CD14-positive monocyte (primary cell): ENCODE results near the gene PEX11G. TPM values are rescaled to one million over a fixed set of nuclear protein-coding genes. Genes with fewer than 3 reads are reported as not detected.

ENCODE experiments used
- DNase-seq, 3 donors: peaks; one replicate each; pipeline ENCODE4 v3.0.0-alpha.2; 2011 to 2022
- H2AFZ ChIP-seq: 2 replicates; pipeline ENCODE4 v1.6.0; 2012; ENCODE audit warnings: mild to moderate bottlenecking, low read depth, low read length, inconsistent platforms; ENCODE audit not compliant: insufficient read depth, poor library complexity, severe bottlenecking
- H3K27ac ChIP-seq, 2 donors: 1 replicate in 1 of 2; 2 replicates in 1 of 2; pipeline ENCODE4 v1.5.1; 2012 to 2013; ENCODE audit warnings: low read length in 2 of 2, control low read depth in 1 of 2, inconsistent platforms in 1 of 2, low read depth in 1 of 2, mild to moderate bottlenecking in 1 of 2
- H3K27me3 ChIP-seq, 2 donors: one replicate each; pipeline versions ENCODE4 v1.6.0 to v1.6.1; 2011 to 2013; ENCODE audit warnings: low read length in 2 of 2; ENCODE audit not compliant: control insufficient read depth in 2 of 2, insufficient read depth in 2 of 2
- H3K36me3 ChIP-seq, 2 donors: replicated peaks in 1 of 2; 1 replicate in 1 of 2; 2 replicates in 1 of 2; pipeline versions ENCODE4 v1.5.1 to v1.6.1; 2012 to 2013; ENCODE audit warnings: low read length in 2 of 2, control low read depth in 1 of 2, inconsistent platforms in 1 of 2, mild to moderate bottlenecking in 1 of 2; ENCODE audit not compliant: insufficient read depth in 2 of 2, control insufficient read depth in 1 of 2
- H3K4me1 ChIP-seq, 2 donors: 1 replicate in 1 of 2; 2 replicates in 1 of 2; pipeline versions ENCODE4 v1.5.1 to v1.6.1; 2012 to 2013; ENCODE audit warnings: low read length in 2 of 2, control low read depth in 1 of 2, inconsistent platforms in 1 of 2, mild to moderate bottlenecking in 1 of 2, moderate library complexity in 1 of 2; ENCODE audit not compliant: insufficient read depth in 2 of 2, control insufficient read depth in 1 of 2
- H3K4me2 ChIP-seq: replicated peaks from 2 replicates; pipeline ENCODE3; 2012; ENCODE audit warnings: low read length, moderate library complexity, mild to moderate bottlenecking; ENCODE audit not compliant: poor library complexity, severe bottlenecking; ENCODE audit errors: extremely low read depth
- H3K4me3 ChIP-seq, 3 experiments: fragments of 200-600 bp in 1 of 3; sonication (generic) in 1 of 3; replicated peaks in 1 of 3; 1 replicate in 2 of 3; 2 replicates in 1 of 3; pipeline ENCODE4 v1.5.1; 2011 to 2013; ENCODE audit warnings: low read length in 3 of 3, mild to moderate bottlenecking in 3 of 3, control low read depth in 2 of 3, low read depth in 2 of 3, inconsistent platforms in 1 of 3, moderate library complexity in 1 of 3
- H3K79me2 ChIP-seq: 2 replicates; pipeline ENCODE4 v1.6.0; 2012; ENCODE audit warnings: mild to moderate bottlenecking, control low read depth, inconsistent platforms, low read length, moderate library complexity; ENCODE audit not compliant: insufficient read depth
- H3K9ac ChIP-seq: 2 replicates; pipeline ENCODE4 v1.6.0; 2017; ENCODE audit warnings: low read length, mild to moderate bottlenecking; ENCODE audit not compliant: insufficient read depth, poor library complexity, severe bottlenecking
- H3K9me3 ChIP-seq, 2 donors: replicated peaks in 1 of 2; 1 replicate in 1 of 2; 2 replicates in 1 of 2; pipeline versions ENCODE4 v1.5.1 to v1.6.1; 2012 to 2013; ENCODE audit warnings: low read length in 2 of 2, control low read depth in 1 of 2; ENCODE audit not compliant: control insufficient read depth in 1 of 2, insufficient read depth in 1 of 2
- H4K20me1 ChIP-seq: 2 replicates; pipeline ENCODE4 v1.6.0; 2012; ENCODE audit warnings: mild to moderate bottlenecking, low read length, control low read depth, moderate library complexity; ENCODE audit not compliant: insufficient read depth
- H3K27ac Mint-ChIP-seq, 7 donors: one replicate each; pipeline ENCODE4 v1.8.0; 2020; ENCODE audit warnings: mild to moderate bottlenecking in 7 of 7, mixed read lengths in 7 of 7, moderate library complexity in 6 of 7, inconsistent platforms in 2 of 7
- H3K27me3 Mint-ChIP-seq, 3 donors: one replicate each; pipeline ENCODE4 v1.8.0; 2021 to 2022; ENCODE audit warnings: low read depth in 3 of 3, mild to moderate bottlenecking in 3 of 3, mixed read lengths in 3 of 3, moderate library complexity in 3 of 3, inconsistent platforms in 1 of 3
- H3K36me3 Mint-ChIP-seq, 2 donors: one replicate each; pipeline ENCODE4 v1.8.0; 2020; ENCODE audit warnings: mixed read lengths in 2 of 2, inconsistent platforms in 1 of 2, mild to moderate bottlenecking in 1 of 2
- H3K4me1 Mint-ChIP-seq: one replicate; pipeline ENCODE4 v1.8.0; 2020; ENCODE audit warnings: mild to moderate bottlenecking, mixed read lengths
- H3K4me3 Mint-ChIP-seq, 2 donors: one replicate each; pipeline ENCODE4 v1.8.0; 2020; ENCODE audit warnings: mild to moderate bottlenecking in 2 of 2, mixed read lengths in 2 of 2, moderate library complexity in 1 of 2
- H3K9me3 Mint-ChIP-seq, 7 donors: one replicate each; pipeline ENCODE4 v1.8.0; 2020 to 2022; ENCODE audit warnings: mixed read lengths in 7 of 7, mild to moderate bottlenecking in 6 of 7, moderate library complexity in 6 of 7, inconsistent platforms in 2 of 7
- CTCF ChIP-seq: fragments of 200-600 bp; IDR thresholded peaks from one replicate; pipeline ENCODE4 v1.8.0; 2022; ENCODE audit warnings: antibody characterized with exemption, mild to moderate bottlenecking
- WGBS: methylation state at CpG from one replicate; pipeline ENCODE4 v1.1.5; 2013; ENCODE audit warnings: missing lambda C conversion rate; ENCODE audit not compliant: insufficient coverage; 5-methylcytosine and 5-hydroxymethylcytosine counted together
- intact Hi-C, 2 donors: fragments of 100-400 bp; cut with micrococcal nuclease; formaldehyde crosslinking; loops; one replicate each; pipeline versions ENCODE4 v1.15.0 to v1.15.1; 2023
- polyA plus RNA-seq, 3 donors: library from polyadenylated mRNA; depleted of rRNA in 1 of 3; unstranded in 2 of 3; stranded (reverse) in 1 of 3; fragments of 300-500 nt in 2 of 3; fragments of >200 nt in 1 of 3; fragmentation: Illumina TruSeq in 2 of 3; gene quantifications; 1 replicate in 2 of 3; 2 replicates in 1 of 3; pipeline ENCODE4 v1.2.3, GENCODE V29; 2012 to 2021

PEX11G gene
- polyA plus RNA-seq, 3 donors, result 0.77 to 3.0 (median 1.4) TPM

GRCh38 chr19:7505682-7506384 is 17.0 kb upstream of the PEX11G start:
- Histone ChIP-seq H3K4me2 (peak overlapping the region; percentile 45), H3K9me3 (peaks cover 0 to 3% of the 10 kb centered on the region in 2 donors), H3K27me3 (peaks cover 6 to 34% of the 10 kb centered on the region in 2 donors), H3K9ac (no peak overlapping the region), H3K4me3 (no peak overlapping the region), H4K20me1 (no peaks in the 10 kb centered on the region), H3K27ac (no peak overlapping the region), H3K79me2 (no peaks in the 10 kb centered on the region), H3K4me1 (peaks cover 30 to 43% of the 10 kb centered on the region in 2 donors), H2AFZ (no peak overlapping the region), H3K36me3 (no peaks in the 10 kb centered on the region)
- intact Hi-C loops, result loop anchor here (5.0 kb wide), 1 partner anchor 34 kb away; no protein-coding TSS in a partner anchor
- Mint-ChIP-seq H3K27me3 (peaks cover 33 to 53% (median 52%) of the 10 kb centered on the region in 3 donors), H3K9me3 (peaks cover 6 to 12% (median 7%) of the 10 kb centered on the region in 7 donors), H3K4me3 (peak overlapping the region; percentile 43 to 76), H3K4me1 (peaks cover 33% of the 10 kb centered on the region), H3K27ac (peak overlapping the region in 3 of 7 donors; percentile 31 to 61 (median 59)), H3K36me3 (no peaks in the 10 kb centered on the region)
- WGBS, result 5% methylated on average over 11 of the region's 33 CpGs
- TF ChIP-seq CTCF, result no peak
- DNase-seq, result peak in 1 of 3 donors; percentile 31

GRCh38 chr19:7505288-7505681 is 16.4 kb upstream of the PEX11G start:
- peak overlapping the region; percentile 45 for H3K4me2 ChIP-seq
- H3K4me1 Mint-ChIP-seq, result peaks cover 33% of the 10 kb centered on the region
- no peaks in the 10 kb centered on the region for H4K20me1 ChIP-seq
- no peak overlapping the region for H3K9ac ChIP-seq
- H3K9me3 ChIP-seq, result peaks cover 0 to 6% of the 10 kb centered on the region in 2 donors
- peaks cover 6 to 16% (median 7%) of the 10 kb centered on the region in 7 donors for H3K9me3 Mint-ChIP-seq
- peaks cover 36 to 58% (median 57%) of the 10 kb centered on the region in 3 donors for H3K27me3 Mint-ChIP-seq
- peak overlapping the region in 1 of 2 donors; percentile 76 for H3K4me3 Mint-ChIP-seq
- TF ChIP-seq CTCF, result no peak
- H3K27me3 ChIP-seq, result peaks cover 6 to 39% of the 10 kb centered on the region in 2 donors
- peaks cover 33 to 47% of the 10 kb centered on the region in 2 donors for H3K4me1 ChIP-seq
- no peak overlapping the region for H3K27ac ChIP-seq
- no peaks in the 10 kb centered on the region for H3K36me3 ChIP-seq
- no peak overlapping the region for H3K27ac Mint-ChIP-seq
- intact Hi-C loops, result loop anchor here (5.0 kb wide), 1 partner anchor 33 kb away; no protein-coding TSS in a partner anchor
- H2AFZ ChIP-seq, result no peak overlapping the region
- H3K4me3 ChIP-seq, result no peak overlapping the region
- no peak for DNase-seq
- WGBS, result 16% methylated on average over 19 of the region's 19 CpGs
- no peaks in the 10 kb centered on the region for H3K36me3 Mint-ChIP-seq
- H3K79me2 ChIP-seq, result no peaks in the 10 kb centered on the region
